Activated CD4-positive, alpha-beta T cell treated with anti-CD3 and anti-CD28 coated beads for 36 hours (primary cell): ENCODE results near the gene TBC1D17. TPM values are rescaled to one million over a fixed set of nuclear protein-coding genes. Genes with fewer than 3 reads are reported as not detected.

Experiments used
- ATAC-seq: fragments of 200-7000 bp; cut with Tn5 transposase; one replicate; pipeline ENCODE4 v1.10.0; 2021; ENCODE audit warnings: mild to moderate bottlenecking, moderate library complexity
- CTCF ChIA-PET: fragments of 350-600 bp; sonication (Branson Sonifier 250); formaldehyde crosslinking; loops from one replicate; lab custom pipeline; 2021; ENCODE audit warnings: antibody characterized with exemption; lab: Charles Lee
- POLR2A ChIA-PET: fragments of 350-600 bp; sonication (Branson Sonifier 250); formaldehyde crosslinking; loops from one replicate; lab custom pipeline; 2021; ENCODE audit warnings: antibody characterized with exemption, inconsistent platforms; lab: Charles Lee
- DNase-seq: peaks from one replicate; pipeline ENCODE4 v3.0.0-alpha.2; 2020
- H3K27ac Mint-ChIP-seq: one replicate; pipeline ENCODE4 v1.8.0; 2021; ENCODE audit warnings: mixed read lengths
- H3K27me3 Mint-ChIP-seq: one replicate; pipeline ENCODE4 v1.8.0; 2021; ENCODE audit warnings: mixed read lengths
- H3K36me3 Mint-ChIP-seq: one replicate; pipeline ENCODE4 v1.8.0; 2021; ENCODE audit warnings: low read depth, mixed read lengths
- H3K4me1 Mint-ChIP-seq: one replicate; pipeline ENCODE4 v1.8.0; 2021; ENCODE audit warnings: mixed read lengths
- H3K4me3 Mint-ChIP-seq: one replicate; pipeline ENCODE4 v1.8.0; 2021; ENCODE audit warnings: mild to moderate bottlenecking, moderate library complexity, mixed read lengths
- H3K9me3 Mint-ChIP-seq: one replicate; pipeline ENCODE4 v1.8.0; 2021; ENCODE audit warnings: low read depth, mixed read lengths
- intact Hi-C, 2 experiments: fragments of 100-400 bp; cut with DNase I in 1 of 2; cut with micrococcal nuclease in 1 of 2; formaldehyde crosslinking; loops; one replicate each; pipeline versions ENCODE4 v1.14.2 to v1.15.1; 2022 to 2024; cut with DNase I, micrococcal nuclease
- total RNA-seq, 2 experiments: library from RNA; stranded (reverse); gene quantifications; one replicate each; pipeline ENCODE4 v1.2.3, GENCODE V29; 2021

Gene TBC1D17
- total RNA-seq, 2 experiments from 2014 or later = 29.1 to 29.6 TPM

- Mint-ChIP-seq H3K27me3 (no peaks in the 10 kb centered on the region), H3K4me3 (peak overlapping the region; percentile 34), H3K36me3 (peaks cover 77% of the 10 kb centered on the region), H3K27ac (peak overlapping the region; percentile 92), H3K4me1 (peaks cover 56% of the 10 kb centered on the region), H3K9me3 (no peaks in the 10 kb centered on the region)
- intact Hi-C loops = loop anchor here in 1 of 2 experiments (1.0 kb wide), 2 partner anchors 14 to 21 kb away; no protein-coding TSS in a partner anchor
- ChIA-PET CTCF (interaction anchor here (0.7 to 1.3 kb wide), 9 partner anchors 9 to 212 kb away, joined by 3 to 6 read pairs (median 3); partner anchors contain the start of gene ATF5), POLR2A (interaction anchor here (0.5 to 2.4 kb wide), 6 partner anchors 14 to 1762 kb away, joined by 3 to 20 read pairs (median 6); partner anchors contain the start of genes ATF5, IL4I1, NUP62 and RUVBL2)
- DNase-seq (peak; percentile 58), ATAC-seq (peak; percentile 88)
Observed at GRCh38 chr19:49911381-49912145, 34.1 kb downstream of the TBC1D17 start.

- H3K27me3 Mint-ChIP-seq = no peaks in the 10 kb centered on the region
- peak overlapping the region; percentile 92 for H3K27ac Mint-ChIP-seq
- H3K36me3 Mint-ChIP-seq = peaks cover 80% of the 10 kb centered on the region
- POLR2A ChIA-PET = interaction anchor here (0.6 to 0.7 kb wide), 3 partner anchors 44 to 145 kb away, joined by 3 to 5 read pairs (median 4); no protein-coding TSS in a partner anchor
- intact Hi-C loops = no loop called here
- no peak for ATAC-seq
- no peaks in the 10 kb centered on the region for H3K9me3 Mint-ChIP-seq
- DNase-seq = peak; percentile 26
- no peak overlapping the region for H3K4me3 Mint-ChIP-seq
- CTCF ChIA-PET = interaction anchor here (1.5 kb wide), 1 partner anchor 23 kb away, joined by 3 read pairs; no protein-coding TSS in a partner anchor
- H3K4me1 Mint-ChIP-seq = peaks cover 55% of the 10 kb centered on the region
Observed at GRCh38 chr19:49912965-49913685, 35.6 kb downstream of the TBC1D17 start.

- H3K27me3 Mint-ChIP-seq = no peaks in the 10 kb centered on the region
- ATAC-seq = no peak
- DNase-seq = no peak
- H3K4me1 Mint-ChIP-seq = peaks cover 51% of the 10 kb centered on the region
- peak overlapping the region; percentile 92 for H3K27ac Mint-ChIP-seq
- ChIA-PET CTCF (interaction anchor here (0.6 to 1.5 kb wide), 3 partner anchors 9 to 120 kb away, joined by 3 read pairs; no protein-coding TSS in a partner anchor), POLR2A (no interaction called here)
- intact Hi-C loops = no loop called here
- H3K4me3 Mint-ChIP-seq = no peak overlapping the region
- peaks cover 79% of the 10 kb centered on the region for H3K36me3 Mint-ChIP-seq
- no peaks in the 10 kb centered on the region for H3K9me3 Mint-ChIP-seq
Observed at GRCh38 chr19:49913720-49914119, 36.2 kb downstream of the TBC1D17 start.

GRCh38 chr19:49915271-49915670, 37.8 kb downstream of the TBC1D17 start:
- Mint-ChIP-seq H3K27ac (peak overlapping the region; percentile 23), H3K4me3 (no peak overlapping the region), H3K9me3 (no peaks in the 10 kb centered on the region), H3K27me3 (no peaks in the 10 kb centered on the region), H3K4me1 (peaks cover 55% of the 10 kb centered on the region), H3K36me3 (peaks cover 69% of the 10 kb centered on the region)
- intact Hi-C loops = no loop called here
- DNase-seq (no peak), ATAC-seq (no peak)
- ChIA-PET POLR2A (no interaction called here), CTCF (interaction anchor here (1.2 kb wide), 1 partner anchor 9 kb away, joined by 4 read pairs; no protein-coding TSS in a partner anchor)

- peaks cover 56% of the 10 kb centered on the region for H3K4me1 Mint-ChIP-seq
- H3K27ac Mint-ChIP-seq = no peak overlapping the region
Observed at GRCh38 chr19:49916839-49917733, 39.6 kb downstream of the TBC1D17 start.

GRCh38 chr19:49918089-49918488, 40.6 kb downstream of the TBC1D17 start:
- ATAC-seq (no peak), DNase-seq (no peak)
- Mint-ChIP-seq H3K36me3 (peaks cover 64% of the 10 kb centered on the region), H3K9me3 (no peaks in the 10 kb centered on the region), H3K4me3 (no peak overlapping the region), H3K4me1 (peaks cover 54% of the 10 kb centered on the region), H3K27me3 (no peaks in the 10 kb centered on the region), H3K27ac (no peak overlapping the region)
- CTCF ChIA-PET = interaction anchor here (0.6 kb wide), 1 partner anchor 388 kb away, joined by 3 read pairs; no protein-coding TSS in a partner anchor
- POLR2A ChIA-PET = interaction anchor here (0.8 kb wide), 1 partner anchor 9 kb away, joined by 3 read pairs; no protein-coding TSS in a partner anchor
- intact Hi-C loops = no loop called here

More at GRCh38 chr19:49916839-49917733, 39.6 kb downstream of the TBC1D17 start:
- H3K36me3 Mint-ChIP-seq = peaks cover 67% of the 10 kb centered on the region
- H3K27me3 Mint-ChIP-seq = no peaks in the 10 kb centered on the region
- ChIA-PET CTCF (interaction anchor here (0.6 to 0.7 kb wide), 2 partner anchors 12 to 387 kb away, joined by 3 read pairs; no protein-coding TSS in a partner anchor), POLR2A (interaction anchor here (0.6 kb wide), 1 partner anchor 133 kb away, joined by 4 read pairs; no protein-coding TSS in a partner anchor)
- ATAC-seq (no peak), DNase-seq (no peak)
- H3K9me3 Mint-ChIP-seq = no peaks in the 10 kb centered on the region
- intact Hi-C loops = no loop called here
- no peak overlapping the region for H3K4me3 Mint-ChIP-seq

- H3K36me3 Mint-ChIP-seq = peaks cover 58% of the 10 kb centered on the region
- H3K27me3 Mint-ChIP-seq = no peaks in the 10 kb centered on the region
- peaks cover 46% of the 10 kb centered on the region for H3K4me1 Mint-ChIP-seq
- DNase-seq = peak; percentile 37
- CTCF ChIA-PET = interaction anchor here (0.9 kb wide), 1 partner anchor 64 kb away, joined by 3 read pairs; no protein-coding TSS in a partner anchor
- no peak overlapping the region for H3K4me3 Mint-ChIP-seq
- ATAC-seq = peak; percentile 28
- H3K27ac Mint-ChIP-seq = peak overlapping the region; percentile 59
- intact Hi-C loops = no loop called here
- POLR2A ChIA-PET = interaction anchor here (0.9 kb wide), 1 partner anchor 23 kb away, joined by 3 read pairs; no protein-coding TSS in a partner anchor
- no peaks in the 10 kb centered on the region for H3K9me3 Mint-ChIP-seq
Observed at GRCh38 chr19:49920624-49921363, 43.3 kb downstream of the TBC1D17 start.

- Mint-ChIP-seq H3K4me1 (peaks cover 52% of the 10 kb centered on the region), H3K27me3 (no peaks in the 10 kb centered on the region), H3K4me3 (no peak overlapping the region), H3K36me3 (peaks cover 56% of the 10 kb centered on the region), H3K27ac (peak overlapping the region; percentile 55), H3K9me3 (no peaks in the 10 kb centered on the region)
- ATAC-seq (peak; percentile 65), DNase-seq (peak; percentile 30)
- POLR2A ChIA-PET = interaction anchor here (0.9 kb wide), 1 partner anchor 25 kb away, joined by 3 read pairs; no protein-coding TSS in a partner anchor
- CTCF ChIA-PET = no interaction called here
- intact Hi-C loops = no loop called here
Observed at GRCh38 chr19:49921871-49922795, 44.6 kb downstream of the TBC1D17 start.
